OCI-LY7 (cell line): ENCODE results near the gene PTPN14. TPM values are rescaled to one million over a fixed set of nuclear protein-coding genes. Genes with fewer than 3 reads are reported as not detected.
A peak's percentile ranks its signal among the peaks of the same experiment; 100 is the strongest.

Experiments
- BruUV-seq: library from RNA; stranded (reverse); fragments of 400-500 nt; replicated peaks from 2 replicates; lab custom pipeline; 2021; lab: Mats Ljungman, UMichigan
- CTCF ChIA-PET: fragments of 300-600 bp; sonication (Branson Sonifier 250); formaldehyde crosslinking; loops from one replicate; lab custom pipeline; 2022; ENCODE audit warnings: antibody characterized with exemption; ENCODE audit not compliant: unreplicated experiment; lab: Charles Lee
- POLR2A ChIA-PET: fragments of 300-600 bp; sonication (Branson Sonifier 250); formaldehyde crosslinking; loops from one replicate; lab custom pipeline; 2022; ENCODE audit warnings: antibody characterized with exemption; lab: Charles Lee
- DNase-seq: peaks from one replicate; pipeline ENCODE4 v3.0.0-alpha.2; 2015; ENCODE audit warnings: low spot score
- H2AFZ ChIP-seq: fragments of 200-600 bp; sonication (generic), shearing (Covaris generic); 2 replicates; pipeline ENCODE4 v1.6.1; 2014; ENCODE audit warnings: mild to moderate bottlenecking, antibody characterized with exemption, low read length, moderate library complexity
- H3K27ac ChIP-seq: fragments of 200-600 bp; sonication (generic); 2 replicates; pipeline ENCODE4 v1.5.1; 2014; ENCODE audit warnings: mixed run types, low read depth, mild to moderate bottlenecking, moderate library complexity, low read length, inconsistent platforms; ENCODE audit not compliant: poor library complexity, severe bottlenecking
- H3K36me3 ChIP-seq: fragments of 200-600 bp; sonication (generic); 2 replicates; pipeline ENCODE4 v1.6.1; 2014; ENCODE audit warnings: mild to moderate bottlenecking, antibody characterized with exemption, low read length, moderate library complexity, mixed read lengths; ENCODE audit not compliant: insufficient read depth
- H3K4me1 ChIP-seq: fragments of 200-600 bp; sonication (generic); 2 replicates; pipeline ENCODE4 v1.5.1; 2014; ENCODE audit warnings: mild to moderate bottlenecking, low read length; ENCODE audit not compliant: insufficient read depth, poor library complexity, severe bottlenecking
- H3K4me2 ChIP-seq: fragments of 200-600 bp; sonication (generic); 2 replicates; pipeline ENCODE4 v1.6.1; 2014; ENCODE audit warnings: mild to moderate bottlenecking, low read length
- H3K4me3 ChIP-seq: fragments of 200-600 bp; sonication (generic); 2 replicates; pipeline ENCODE4 v1.5.1; 2014; ENCODE audit warnings: mild to moderate bottlenecking, low read depth, low read length; ENCODE audit not compliant: poor library complexity, severe bottlenecking
- H3K79me2 ChIP-seq: fragments of 200-600 bp; sonication (generic); 2 replicates; pipeline ENCODE4 v1.6.1; 2016; ENCODE audit warnings: low read depth, mild to moderate bottlenecking, low read length, moderate library complexity, mixed read lengths; ENCODE audit not compliant: insufficient read depth
- H3K9me2 ChIP-seq: fragments of 200-600 bp; sonication (generic); 2 replicates; pipeline ENCODE4 v1.6.1; 2016; ENCODE audit warnings: mild to moderate bottlenecking, low read length, mixed read lengths; ENCODE audit not compliant: insufficient read depth
- H3K9me3 ChIP-seq: fragments of 200-600 bp; sonication (generic); 2 replicates; pipeline ENCODE4 v1.6.1; 2014; ENCODE audit warnings: mild to moderate bottlenecking, mixed run types, low read length, mixed read lengths
- H4K20me1 ChIP-seq: fragments of 200-600 bp; sonication (generic); 2 replicates; pipeline ENCODE4 v1.6.1; 2014; ENCODE audit warnings: mild to moderate bottlenecking, antibody characterized with exemption, low read length, moderate library complexity, mixed read lengths; ENCODE audit not compliant: insufficient read depth
- CTCF ChIP-seq: fragments of 200-600 bp; sonication (generic); conservative IDR thresholded peaks from 2 replicates; pipeline ENCODE4 v1.5.1; 2014; ENCODE audit warnings: mild to moderate bottlenecking, antibody characterized with exemption, low read length, moderate library complexity, mixed read lengths
- EZH2phosphoT487 ChIP-seq: fragments of 200-600 bp; sonication (generic); IDR thresholded peaks from 2 replicates; pipeline ENCODE4 v1.6.1; 2018; ENCODE audit warnings: low read depth, borderline replicate concordance, mild to moderate bottlenecking, mixed run types, antibody characterized with exemption, low read length, moderate library complexity, mixed read lengths
- intact Hi-C: fragments of 100-400 bp; cut with micrococcal nuclease; formaldehyde crosslinking; loops from one replicate; pipeline ENCODE4 v1.10.0; 2022; ENCODE audit not compliant: unreplicated experiment
- total RNA-seq, 2 experiments: library from RNA; depleted of rRNA in 1 of 2; stranded (reverse); fragments of >200 nt in 1 of 2; shearing (Covaris generic) in 1 of 2; gene quantifications; 2 replicates each; pipeline ENCODE4 v1.2.3, GENCODE V29; 2014 to 2022

Gene PTPN14
- total RNA-seq, 2 experiments from 2014 or later = not detected

DNA sequence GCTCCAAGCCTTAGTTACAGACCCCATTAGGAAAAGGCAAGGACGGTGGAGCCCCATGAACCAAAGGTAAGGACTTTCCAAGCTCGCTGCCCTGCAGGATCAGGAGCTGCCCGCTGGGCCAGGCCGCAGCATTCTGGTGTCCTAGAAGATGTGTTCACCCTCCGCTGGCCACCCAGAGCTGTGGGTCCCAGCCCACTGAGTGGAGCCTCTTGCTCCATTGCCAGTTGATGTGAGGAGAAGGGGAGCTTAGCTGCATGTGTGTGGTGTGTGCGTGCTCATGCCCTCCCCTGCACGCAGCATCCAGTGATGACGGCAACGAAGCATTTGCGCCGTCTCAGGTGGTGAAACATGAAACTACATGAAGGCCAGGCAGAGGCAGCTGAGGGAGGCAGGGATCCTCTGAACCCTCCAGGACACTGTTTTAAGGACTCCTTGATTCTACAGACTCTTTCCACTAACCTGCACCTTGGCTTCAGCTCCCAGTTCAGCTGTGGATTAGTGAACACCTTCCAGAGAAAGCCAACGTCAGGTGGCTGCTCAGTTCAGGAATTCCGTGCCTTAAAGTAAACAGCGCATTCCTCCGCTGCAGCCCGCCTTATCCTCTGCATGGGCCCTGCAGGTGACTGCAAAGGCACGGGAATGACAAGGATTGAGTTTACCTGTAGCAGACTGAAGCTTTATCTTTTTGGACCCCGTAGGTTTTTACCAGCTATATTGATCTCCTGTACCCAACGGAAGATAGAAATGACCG lies 221.8 kb downstream of the PTPN14 start:
- Histone ChIP-seq H3K4me2 (no peak overlapping the region), H3K36me3 (peaks cover 13% of the 10 kb centered on the region; the same call in 1 of the 2 replicates), H3K9me3 (no peaks in the 10 kb centered on the region), H3K4me3 (no peak overlapping the region), H3K27ac (no peak overlapping the region), H3K4me1 (peaks cover 22% of the 10 kb centered on the region), H3K79me2 (no peaks in the 10 kb centered on the region), H3K9me2 (no peaks in the 10 kb centered on the region), H2AFZ (no peak overlapping the region), H4K20me1 (no peaks in the 10 kb centered on the region; the same call in 1 of the 2 replicates)
- no peak for DNase-seq
- TF ChIP-seq EZH2phosphoT487 = no peak
- TF ChIP-seq CTCF = no peak
- ChIA-PET POLR2A (interaction anchor here (0.6 to 2.7 kb wide), 2 partner anchors 11 to 347 kb away, joined by 4 to 10 read pairs; no protein-coding TSS in a partner anchor), CTCF (interaction anchor here (1.2 to 8.4 kb wide), 2 partner anchors 10 to 70 kb away, joined by 4 to 76 read pairs; no protein-coding TSS in a partner anchor)
- intact Hi-C loops = loop anchor here (1.0 to 5.0 kb wide), 3 partner anchors 47 to 1198 kb away; partner anchors contain the start of gene SMYD2
- BruUV-seq = no TSS peak

DNA sequence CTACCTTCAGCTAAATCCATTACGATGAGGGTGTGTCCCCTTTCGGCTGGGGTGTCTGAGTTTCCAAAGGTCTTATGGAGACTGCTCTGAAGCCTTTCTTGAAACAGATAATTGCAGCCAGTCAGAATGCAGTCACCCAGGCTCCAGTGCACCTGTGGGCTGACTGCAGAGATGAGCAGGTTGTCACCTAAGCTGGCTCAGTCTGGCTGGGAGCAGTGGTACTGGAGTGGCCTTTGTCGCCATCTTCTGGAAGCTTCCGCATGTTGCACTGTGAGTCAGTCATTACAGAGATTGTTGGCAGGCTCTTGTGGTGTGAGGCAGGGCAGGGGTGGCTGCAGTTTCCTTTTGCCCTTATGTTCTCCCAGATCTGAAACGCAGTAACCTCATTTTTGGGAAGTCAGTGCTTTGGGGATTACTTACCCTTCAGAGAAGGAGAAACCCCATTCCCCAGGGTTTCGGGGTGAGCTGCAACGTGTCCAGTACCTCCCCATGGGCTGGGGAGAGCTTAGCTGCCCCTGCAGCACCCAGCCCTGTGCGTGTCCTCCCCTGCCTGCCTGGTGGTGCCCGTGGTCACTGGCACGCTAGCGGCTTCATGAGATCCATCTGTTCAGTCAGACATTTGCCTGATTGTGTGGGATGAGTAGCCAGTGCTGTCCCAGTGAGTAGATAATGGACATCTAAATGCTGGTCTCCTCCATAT lies 222.5 kb downstream of the PTPN14 start:
- H3K27ac ChIP-seq = no peak overlapping the region
- peaks cover 22% of the 10 kb centered on the region for H3K4me1 ChIP-seq
- H2AFZ ChIP-seq = no peak overlapping the region
- H3K4me3 ChIP-seq = no peak overlapping the region
- no peaks in the 10 kb centered on the region for H3K9me3 ChIP-seq
- H3K4me2 ChIP-seq = no peak overlapping the region
- H4K20me1 ChIP-seq = no peaks in the 10 kb centered on the region; the same call in 1 of the 2 replicates
- CTCF ChIA-PET = interaction anchor here (1.0 to 8.4 kb wide), 3 partner anchors 11 to 115 kb away, joined by 3 to 76 read pairs (median 4); no protein-coding TSS in a partner anchor
- POLR2A ChIA-PET = interaction anchor here (0.5 to 3.2 kb wide), 5 partner anchors 11 to 348 kb away, joined by 4 to 17 read pairs (median 4); no protein-coding TSS in a partner anchor
- no TSS peak for BruUV-seq
- DNase-seq = peak; percentile 81
- H3K9me2 ChIP-seq = no peaks in the 10 kb centered on the region
- no peak for TF ChIP-seq EZH2phosphoT487
- TF ChIP-seq CTCF = peak; percentile 88
- intact Hi-C loops = loop anchor here (1.0 to 5.0 kb wide), 3 partner anchors 47 to 115 kb away; partner anchors contain the start of gene SMYD2
- no peaks in the 10 kb centered on the region for H3K79me2 ChIP-seq
- peaks cover 13% of the 10 kb centered on the region; the same call in 1 of the 2 replicates for H3K36me3 ChIP-seq
